CD14-positive monocyte (primary cell): Measurements from ENCODE around the gene NEK2. TPM values are rescaled to one million over a fixed set of nuclear protein-coding genes. Genes with fewer than 3 reads are reported as not detected.
"Not testable (repeated sequence)": the region's sequence is repeated elsewhere in the genome, so short reads cannot be mapped to it uniquely, and the experiment has no call there.

Experiments
- DNase-seq, 3 donors: peaks; one replicate each; pipeline ENCODE4 v3.0.0-alpha.2; 2011 to 2022
- H2AFZ ChIP-seq: 2 replicates; pipeline ENCODE4 v1.6.0; 2012; ENCODE audit warnings: mild to moderate bottlenecking, low read depth, low read length, inconsistent platforms; ENCODE audit not compliant: insufficient read depth, poor library complexity, severe bottlenecking
- H3K27ac ChIP-seq, 2 donors: 1 replicate in 1 of 2; 2 replicates in 1 of 2; pipeline ENCODE4 v1.5.1; 2012 to 2013; ENCODE audit warnings: low read length in 2 of 2, control low read depth in 1 of 2, inconsistent platforms in 1 of 2, low read depth in 1 of 2, mild to moderate bottlenecking in 1 of 2
- H3K27me3 ChIP-seq, 2 donors: one replicate each; pipeline versions ENCODE4 v1.6.0 to v1.6.1; 2011 to 2013; ENCODE audit warnings: low read length in 2 of 2; ENCODE audit not compliant: control insufficient read depth in 2 of 2, insufficient read depth in 2 of 2
- H3K36me3 ChIP-seq, 2 donors: replicated peaks in 1 of 2; 1 replicate in 1 of 2; 2 replicates in 1 of 2; pipeline versions ENCODE4 v1.5.1 to v1.6.1; 2012 to 2013; ENCODE audit warnings: low read length in 2 of 2, control low read depth in 1 of 2, inconsistent platforms in 1 of 2, mild to moderate bottlenecking in 1 of 2; ENCODE audit not compliant: insufficient read depth in 2 of 2, control insufficient read depth in 1 of 2
- H3K4me1 ChIP-seq, 2 donors: 1 replicate in 1 of 2; 2 replicates in 1 of 2; pipeline versions ENCODE4 v1.5.1 to v1.6.1; 2012 to 2013; ENCODE audit warnings: low read length in 2 of 2, control low read depth in 1 of 2, inconsistent platforms in 1 of 2, mild to moderate bottlenecking in 1 of 2, moderate library complexity in 1 of 2; ENCODE audit not compliant: insufficient read depth in 2 of 2, control insufficient read depth in 1 of 2
- H3K4me2 ChIP-seq: replicated peaks from 2 replicates; pipeline ENCODE3; 2012; ENCODE audit warnings: low read length, moderate library complexity, mild to moderate bottlenecking; ENCODE audit not compliant: poor library complexity, severe bottlenecking; ENCODE audit errors: extremely low read depth
- H3K4me3 ChIP-seq, 3 experiments: fragments of 200-600 bp in 1 of 3; sonication (generic) in 1 of 3; replicated peaks in 1 of 3; 1 replicate in 2 of 3; 2 replicates in 1 of 3; pipeline ENCODE4 v1.5.1; 2011 to 2013; ENCODE audit warnings: low read length in 3 of 3, mild to moderate bottlenecking in 3 of 3, control low read depth in 2 of 3, low read depth in 2 of 3, inconsistent platforms in 1 of 3, moderate library complexity in 1 of 3
- H3K79me2 ChIP-seq: 2 replicates; pipeline ENCODE4 v1.6.0; 2012; ENCODE audit warnings: mild to moderate bottlenecking, control low read depth, inconsistent platforms, low read length, moderate library complexity; ENCODE audit not compliant: insufficient read depth
- H3K9ac ChIP-seq: 2 replicates; pipeline ENCODE4 v1.6.0; 2017; ENCODE audit warnings: low read length, mild to moderate bottlenecking; ENCODE audit not compliant: insufficient read depth, poor library complexity, severe bottlenecking
- H3K9me3 ChIP-seq, 2 donors: replicated peaks in 1 of 2; 1 replicate in 1 of 2; 2 replicates in 1 of 2; pipeline versions ENCODE4 v1.5.1 to v1.6.1; 2012 to 2013; ENCODE audit warnings: low read length in 2 of 2, control low read depth in 1 of 2; ENCODE audit not compliant: control insufficient read depth in 1 of 2, insufficient read depth in 1 of 2
- H4K20me1 ChIP-seq: 2 replicates; pipeline ENCODE4 v1.6.0; 2012; ENCODE audit warnings: mild to moderate bottlenecking, low read length, control low read depth, moderate library complexity; ENCODE audit not compliant: insufficient read depth
- H3K27ac Mint-ChIP-seq, 7 donors: one replicate each; pipeline ENCODE4 v1.8.0; 2020; ENCODE audit warnings: mild to moderate bottlenecking in 7 of 7, mixed read lengths in 7 of 7, moderate library complexity in 6 of 7, inconsistent platforms in 2 of 7
- H3K27me3 Mint-ChIP-seq, 3 donors: one replicate each; pipeline ENCODE4 v1.8.0; 2021 to 2022; ENCODE audit warnings: low read depth in 3 of 3, mild to moderate bottlenecking in 3 of 3, mixed read lengths in 3 of 3, moderate library complexity in 3 of 3, inconsistent platforms in 1 of 3
- H3K36me3 Mint-ChIP-seq, 2 donors: one replicate each; pipeline ENCODE4 v1.8.0; 2020; ENCODE audit warnings: mixed read lengths in 2 of 2, inconsistent platforms in 1 of 2, mild to moderate bottlenecking in 1 of 2
- H3K4me1 Mint-ChIP-seq: one replicate; pipeline ENCODE4 v1.8.0; 2020; ENCODE audit warnings: mild to moderate bottlenecking, mixed read lengths
- H3K4me3 Mint-ChIP-seq, 2 donors: one replicate each; pipeline ENCODE4 v1.8.0; 2020; ENCODE audit warnings: mild to moderate bottlenecking in 2 of 2, mixed read lengths in 2 of 2, moderate library complexity in 1 of 2
- H3K9me3 Mint-ChIP-seq, 7 donors: one replicate each; pipeline ENCODE4 v1.8.0; 2020 to 2022; ENCODE audit warnings: mixed read lengths in 7 of 7, mild to moderate bottlenecking in 6 of 7, moderate library complexity in 6 of 7, inconsistent platforms in 2 of 7
- CTCF ChIP-seq: fragments of 200-600 bp; IDR thresholded peaks from one replicate; pipeline ENCODE4 v1.8.0; 2022; ENCODE audit warnings: antibody characterized with exemption, mild to moderate bottlenecking
- WGBS: methylation state at CpG from one replicate; pipeline ENCODE4 v1.1.5; 2013; ENCODE audit warnings: missing lambda C conversion rate; ENCODE audit not compliant: insufficient coverage; 5-methylcytosine and 5-hydroxymethylcytosine counted together
- intact Hi-C, 2 donors: fragments of 100-400 bp; cut with micrococcal nuclease; formaldehyde crosslinking; loops; one replicate each; pipeline versions ENCODE4 v1.15.0 to v1.15.1; 2023
- polyA plus RNA-seq, 3 donors: library from polyadenylated mRNA; depleted of rRNA in 1 of 3; unstranded in 2 of 3; stranded (reverse) in 1 of 3; fragments of 300-500 nt in 2 of 3; fragments of >200 nt in 1 of 3; fragmentation: Illumina TruSeq in 2 of 3; gene quantifications; 1 replicate in 2 of 3; 2 replicates in 1 of 3; pipeline ENCODE4 v1.2.3, GENCODE V29; 2012 to 2021

The NEK2 gene
- polyA plus RNA-seq, 3 donors: not detected

- Histone ChIP-seq H3K4me1 (peaks cover 0 to 2% of the 10 kb centered on the region in 2 donors), H3K36me3 (no peaks in the 10 kb centered on the region), H2AFZ (no peak overlapping the region), H3K27me3 (no peaks in the 10 kb centered on the region), H3K4me2 (no peak overlapping the region), H4K20me1 (no peaks in the 10 kb centered on the region), H3K9ac (no peak overlapping the region), H3K9me3 (no peaks in the 10 kb centered on the region), H3K27ac (no peak overlapping the region), H3K79me2 (no peaks in the 10 kb centered on the region), H3K4me3 (no peak overlapping the region)
- Mint-ChIP-seq H3K36me3 (no peaks in the 10 kb centered on the region), H3K9me3 (peaks cover 0 to 2% (median 0%) of the 10 kb centered on the region in 7 donors), H3K4me3 (no peak overlapping the region), H3K4me1 (peaks cover 5% of the 10 kb centered on the region), H3K27ac (no peak overlapping the region), H3K27me3 (peaks cover 0 to 9% (median 8%) of the 10 kb centered on the region in 3 donors)
- intact Hi-C loops: no loop called here
- no peak for DNase-seq
- no peak for TF ChIP-seq CTCF
- 79% methylated on average over 4 of the region's 5 CpGs for WGBS
Observed at GRCh38 chr1:211638246-211638645, 37.2 kb downstream of the NEK2 start.

- Histone ChIP-seq H3K4me2 (no peak overlapping the region), H3K36me3 (no peaks in the 10 kb centered on the region), H3K9ac (no peak overlapping the region), H3K4me1 (peaks cover 5 to 10% of the 10 kb centered on the region in 2 donors), H3K27me3 (no peaks in the 10 kb centered on the region), H3K27ac (no peak overlapping the region), H3K4me3 (no peak overlapping the region), H4K20me1 (no peaks in the 10 kb centered on the region), H3K9me3 (no peaks in the 10 kb centered on the region), H2AFZ (no peak overlapping the region), H3K79me2 (no peaks in the 10 kb centered on the region)
- intact Hi-C loops: no loop called here
- DNase-seq: no peak
- no peak for TF ChIP-seq CTCF
- Mint-ChIP-seq H3K4me3 (no peak overlapping the region), H3K27me3 (peaks cover 4 to 13% (median 9%) of the 10 kb centered on the region in 3 donors), H3K27ac (no peak overlapping the region), H3K4me1 (peaks cover 12% of the 10 kb centered on the region), H3K9me3 (peaks cover 0 to 2% (median 0%) of the 10 kb centered on the region in 7 donors), H3K36me3 (no peaks in the 10 kb centered on the region)
- no CpG with 5 or more reads among the region's 3 CpGs for WGBS
Observed at GRCh38 chr1:211637066-211637465, 38.4 kb downstream of the NEK2 start.

- H3K4me2 ChIP-seq, intact Hi-C loops, H3K27ac Mint-ChIP-seq, H3K9me3 ChIP-seq, H3K79me2 ChIP-seq, H3K4me3 ChIP-seq, H3K27me3 ChIP-seq, H3K36me3 ChIP-seq, H2AFZ ChIP-seq, H3K36me3 Mint-ChIP-seq, H3K4me3 Mint-ChIP-seq, H3K9me3 Mint-ChIP-seq, H3K9ac ChIP-seq, H4K20me1 ChIP-seq, DNase-seq, H3K4me1 ChIP-seq, H3K27ac ChIP-seq: not testable (repeated sequence)
- peaks cover 6 to 17% (median 12%) of the 10 kb centered on the region in 3 donors for H3K27me3 Mint-ChIP-seq
- peaks cover 12% of the 10 kb centered on the region for H3K4me1 Mint-ChIP-seq
- WGBS: no CpG with 5 or more reads among the region's 9 CpGs
Observed at GRCh38 chr1:211636575-211637029, 38.8 kb downstream of the NEK2 start.
